T-helper 1 cell treated with Interleukin-12 subunit alpha and Interleukin-12 subunit beta and Interleukin-4 antibody, amounts not matched to agents 30 ng/mL and 1 ng/mL, for 36 hours (primary cell): Measurements from ENCODE around the gene CCDC148. TPM values are rescaled to one million over a fixed set of nuclear protein-coding genes. Genes with fewer than 3 reads are reported as not detected.

Experiments
- intact Hi-C: fragments of 100-400 bp; cut with micrococcal nuclease; formaldehyde crosslinking; loops from one replicate; pipeline ENCODE4 v1.15.1; 2024
- total RNA-seq: library from RNA; stranded (reverse); gene quantifications from 2 replicates; pipeline ENCODE4 v1.2.3, GENCODE V29; 2022

The CCDC148 gene
- total RNA-seq, 1 donor from 2014 or later: not detected

- intact Hi-C loops: no loop called here
These were observed 242.1 kb downstream of the CCDC148 start for GRCh38 chr2:158214431-158214830.

- intact Hi-C loops: no loop called here
These were observed 242.8 kb downstream of the CCDC148 start for GRCh38 chr2:158213773-158214172.

GRCh38 chr2:158212301-158212700 is 244.3 kb downstream of the CCDC148 start:
- intact Hi-C loops: no loop called here

GRCh38 chr2:158211502-158211901 is 245.1 kb downstream of the CCDC148 start:
- intact Hi-C loops: no loop called here

GRCh38 chr2:158207354-158207753 is 249.2 kb downstream of the CCDC148 start:
- intact Hi-C loops: no loop called here

- intact Hi-C loops: no loop called here
These were observed 251.3 kb downstream of the CCDC148 start for GRCh38 chr2:158205215-158205614.

- intact Hi-C loops: no loop called here
These were observed 251.8 kb downstream of the CCDC148 start for GRCh38 chr2:158204741-158205165.

- intact Hi-C loops: no loop called here
These were observed 254.3 kb downstream of the CCDC148 start for GRCh38 chr2:158202161-158202815.

- intact Hi-C loops: no loop called here
These were observed 256.5 kb downstream of the CCDC148 start for GRCh38 chr2:158199928-158200650.

- intact Hi-C loops: no loop called here
These were observed 258.6 kb downstream of the CCDC148 start for GRCh38 chr2:158197940-158198339.

GRCh38 chr2:158194229-158194628 is 262.3 kb downstream of the CCDC148 start:
- intact Hi-C loops: no loop called here

GRCh38 chr2:158192515-158193443 is 263.8 kb downstream of the CCDC148 start:
- intact Hi-C loops: no loop called here

GRCh38 chr2:158191076-158191895 is 265.3 kb downstream of the CCDC148 start:
- intact Hi-C loops: loop anchor here (2.0 kb wide), 1 partner anchor 266 kb away; the partner anchor contains the start of genes CCDC148 and PKP4

- intact Hi-C loops: no loop called here
These were observed 267.0 kb downstream of the CCDC148 start for GRCh38 chr2:158189526-158189925.

- intact Hi-C loops: no loop called here
These were observed 268.6 kb downstream of the CCDC148 start for GRCh38 chr2:158187908-158188307.

- intact Hi-C loops: no loop called here
These were observed 271.8 kb downstream of the CCDC148 start for GRCh38 chr2:158184556-158185343.

- intact Hi-C loops: no loop called here
These were observed 272.6 kb downstream of the CCDC148 start for GRCh38 chr2:158184001-158184400.

- intact Hi-C loops: no loop called here
These were observed 273.8 kb downstream of the CCDC148 start for GRCh38 chr2:158182676-158183295.

GRCh38 chr2:158181171-158181570 is 275.4 kb downstream of the CCDC148 start:
- intact Hi-C loops: no loop called here
